Astrocyte of the cerebellum (primary cell): ENCODE measurements around the gene FIGN.
A peak's percentile ranks its signal among the peaks of the same experiment; 100 is the strongest.

ENCODE experiments used
- DNase-seq: peaks from one replicate; pipeline ENCODE4 v3.0.0-alpha.2; 2011; ENCODE audit warnings: low read depth
- H3K4me3 ChIP-seq: 2 replicates; pipeline ENCODE4 v1.5.1; 2011; ENCODE audit warnings: mild to moderate bottlenecking, low read depth, low read length, moderate library complexity
- CTCF ChIP-seq: IDR thresholded peaks from 2 replicates; pipeline ENCODE4 v1.5.1; 2012; ENCODE audit warnings: low read length, low read depth, moderate library complexity, mild to moderate bottlenecking; ENCODE audit errors: missing control alignments
- in situ Hi-C: cut with HindIII; loops from 2 replicates; pipeline ENCODE4 v1.10.0; 2017; ENCODE audit warnings: low sequenced_read_pairs

FIGN gene

DNA sequence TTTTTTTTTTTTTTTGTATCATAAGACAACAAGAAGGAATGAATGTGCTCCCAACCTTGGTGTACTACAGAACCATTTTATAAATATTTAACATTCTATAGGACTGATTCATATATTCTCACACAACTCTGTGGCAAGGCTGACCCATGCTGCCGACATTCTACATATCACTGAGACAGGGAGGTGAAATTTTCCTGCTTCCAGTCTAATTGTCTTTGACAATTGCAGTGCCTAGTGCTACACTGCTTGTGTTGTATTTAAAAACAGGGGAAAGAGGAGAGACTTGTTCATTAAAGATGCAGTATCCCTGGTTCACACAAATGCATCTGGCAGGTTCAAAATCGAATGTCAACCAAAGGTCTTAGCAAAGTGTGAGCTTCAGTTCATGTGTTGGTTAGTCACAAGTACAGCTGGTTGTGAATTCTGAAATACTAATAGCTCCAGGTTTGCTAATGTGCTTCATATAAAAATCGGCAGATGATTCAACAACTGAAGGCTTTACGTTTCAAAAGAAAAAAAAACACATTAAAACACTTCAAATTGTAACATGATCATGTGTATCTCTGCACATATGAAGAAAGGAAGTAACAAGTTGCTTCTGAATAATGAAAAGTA, 130.8 kb downstream of the FIGN start:
- in situ Hi-C loops, result no loop called here
- no peak for DNase-seq
- no peak for TF ChIP-seq CTCF
- no peak overlapping the region for H3K4me3 ChIP-seq

DNA sequence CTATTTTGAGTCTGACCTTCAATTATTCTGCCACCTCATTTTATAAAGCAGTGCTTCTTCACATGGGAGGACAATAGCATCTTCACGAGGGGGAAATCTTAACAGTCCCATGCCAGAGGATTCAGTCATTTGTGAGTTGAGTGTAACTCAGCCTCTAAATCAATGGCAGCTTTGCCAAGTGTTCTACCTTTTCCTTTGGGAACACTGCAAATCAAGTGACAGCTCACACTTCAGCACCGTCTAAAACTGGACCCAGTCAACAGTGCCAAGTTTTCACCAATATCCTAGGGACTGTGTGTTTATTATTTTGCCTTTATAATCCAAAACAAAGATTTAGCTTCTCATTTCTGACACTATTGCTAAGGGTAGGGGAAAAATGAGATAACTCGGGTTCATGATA, 133.6 kb downstream of the FIGN start:
- DNase-seq, result no peak
- no peak for TF ChIP-seq CTCF
- H3K4me3 ChIP-seq, result no peak overlapping the region
- in situ Hi-C loops, result no loop called here

- no peak overlapping the region for H3K4me3 ChIP-seq
- TF ChIP-seq CTCF, result no peak
- DNase-seq, result peak; percentile 68
- in situ Hi-C loops, result no loop called here
Measured at GRCh38 chr2:163601377-163601776, 134.4 kb downstream of the FIGN start.

GRCh38 chr2:163600801-163601200, 135.0 kb downstream of the FIGN start:
- DNase-seq, result no peak
- in situ Hi-C loops, result no loop called here
- H3K4me3 ChIP-seq, result no peak overlapping the region
- no peak for TF ChIP-seq CTCF

DNA sequence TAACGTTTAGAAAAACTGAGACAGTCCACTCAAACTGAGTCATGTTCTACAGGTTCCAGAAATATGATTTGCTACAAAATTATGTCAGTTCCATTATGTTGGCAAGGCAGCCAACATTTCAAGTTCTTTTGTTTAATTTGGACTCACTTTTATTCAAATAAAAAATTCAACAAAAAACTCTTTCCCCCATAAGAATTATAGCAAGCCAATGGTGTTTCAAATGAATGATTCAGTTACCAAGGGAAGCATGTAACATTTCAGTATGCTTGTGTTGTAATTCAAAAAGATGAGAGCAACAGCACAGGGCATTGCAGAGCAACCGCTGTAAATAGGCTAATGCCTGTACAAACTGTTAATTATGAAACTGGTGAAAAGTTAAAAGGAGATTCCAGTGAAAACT, 140.8 kb downstream of the FIGN start:
- no peak overlapping the region for H3K4me3 ChIP-seq
- DNase-seq, result no peak
- in situ Hi-C loops, result no loop called here
- no peak for TF ChIP-seq CTCF

GRCh38 chr2:163594497-163594896, 141.3 kb downstream of the FIGN start:
- DNase-seq, result no peak
- no peak overlapping the region for H3K4me3 ChIP-seq
- in situ Hi-C loops, result no loop called here
- no peak for TF ChIP-seq CTCF
